H1 (cell line): ENCODE data around the gene SYT2. TPM values are rescaled to one million over a fixed set of nuclear protein-coding genes. Genes with fewer than 3 reads are reported as not detected.
A peak's percentile ranks its signal among the peaks of the same experiment; 100 is the strongest.

ENCODE experiments used
- CTCF ChIA-PET: fragments of 300-600 bp; sonication (Branson Sonifier 250); formaldehyde crosslinking; loops from one replicate; lab custom pipeline; 2021; ENCODE audit not compliant: partially characterized antibody; lab: Charles Lee
- POLR2A ChIA-PET: fragments of 300-600 bp; sonication (Branson Sonifier 250); formaldehyde crosslinking; loops from one replicate; lab custom pipeline; 2021; ENCODE audit warnings: inconsistent platforms; ENCODE audit not compliant: partially characterized antibody; lab: Charles Lee
- DNase-seq, 2 experiments: peaks; one replicate each; pipeline versions ENCODE4 v3.0.0 to v3.0.0-alpha.2; 2010 to 2022; ENCODE audit warnings: low spot score in 2 of 2, low read depth in 1 of 2, mixed read lengths in 1 of 2
- FAIRE-seq: peaks from 2 replicates; lab custom pipeline; 2011; peaks lifted over from hg19 to GRCh38; lab: Jason Lieb, UNC
- H2AFZ ChIP-seq: 2 replicates; pipeline ENCODE4 v1.8.1; 2012; ENCODE audit warnings: low read length, inconsistent platforms
- H2AK5ac ChIP-seq: 2 replicates; pipeline ENCODE4 v1.6.1; 2013; ENCODE audit warnings: low read depth, low read length
- H2BK120ac ChIP-seq: replicated peaks from 2 replicates; pipeline ENCODE3; 2013; ENCODE audit warnings: low read depth, low read length, inconsistent platforms
- H2BK12ac ChIP-seq: 2 replicates; pipeline ENCODE4 v1.6.1; 2013; ENCODE audit warnings: low read depth, low read length
- H2BK15ac ChIP-seq: 2 replicates; pipeline ENCODE4 v1.6.1; 2013; ENCODE audit warnings: low read length
- H2BK20ac ChIP-seq: 2 replicates; pipeline ENCODE4 v1.6.1; 2013; ENCODE audit warnings: low read length
- H2BK5ac ChIP-seq: 2 replicates; pipeline ENCODE4 v1.6.1; 2013; ENCODE audit warnings: low read depth, low read length
- H3K14ac ChIP-seq: 2 replicates; pipeline ENCODE4 v1.6.1; 2013; ENCODE audit warnings: inconsistent platforms; ENCODE audit not compliant: insufficient read length
- H3K18ac ChIP-seq: 2 replicates; pipeline ENCODE4 v1.6.1; 2013; ENCODE audit warnings: low read length; ENCODE audit errors: extremely low read depth
- H3K23ac ChIP-seq: 2 replicates; pipeline ENCODE4 v1.6.1; 2013; ENCODE audit warnings: inconsistent platforms; ENCODE audit not compliant: insufficient read length
- H3K23me2 ChIP-seq: 2 replicates; pipeline ENCODE4 v1.6.1; 2013; ENCODE audit warnings: low read depth, low read length
- H3K27ac ChIP-seq: 2 replicates; pipeline ENCODE4 v1.6.1; 2011; ENCODE audit warnings: low read depth, low read length, inconsistent platforms
- H3K27me3 ChIP-seq, 4 experiments: replicated peaks in 1 of 4; 1 replicate in 1 of 4; 2 replicates in 3 of 4; pipeline versions ENCODE4 v1.6.1 to v1.8.1; 2011 to 2013; ENCODE audit warnings: low read length in 3 of 4, mild to moderate bottlenecking in 3 of 4, inconsistent platforms in 2 of 4, mixed read lengths in 2 of 4, moderate library complexity in 1 of 4; ENCODE audit not compliant: control insufficient read depth in 3 of 4, insufficient read depth in 3 of 4; ENCODE audit errors: extremely low read depth in 1 of 4
- H3K36me3 ChIP-seq, 4 experiments: 2 replicates each; pipeline versions ENCODE4 v1.6.1 to v1.8.1; 2011 to 2013; ENCODE audit warnings: mild to moderate bottlenecking in 4 of 4, low read length in 3 of 4, moderate library complexity in 2 of 4, control low read depth in 1 of 4, inconsistent platforms in 1 of 4; ENCODE audit not compliant: insufficient read depth in 4 of 4, control insufficient read depth in 2 of 4
- H3K4ac ChIP-seq: replicated peaks from 2 replicates; pipeline ENCODE3; 2013; ENCODE audit warnings: low read length, low read depth, mixed read lengths, inconsistent platforms; ENCODE audit not compliant: insufficient read length
- H3K4me1 ChIP-seq, 4 experiments: replicated peaks in 1 of 4; 1 replicate in 1 of 4; 2 replicates in 3 of 4; pipeline versions ENCODE4 v1.6.1 to v1.8.1; 2011 to 2013; ENCODE audit warnings: low read length in 3 of 4, inconsistent platforms in 2 of 4, mixed read lengths in 1 of 4; ENCODE audit not compliant: insufficient read depth in 4 of 4, control insufficient read depth in 3 of 4
- H3K4me2 ChIP-seq, 2 experiments: 2 replicates each; pipeline versions ENCODE4 v1.6.1 to v1.8.1; 2011 to 2013; ENCODE audit warnings: low read depth in 2 of 2, low read length in 2 of 2, control low read depth in 1 of 2, inconsistent platforms in 1 of 2, mild to moderate bottlenecking in 1 of 2; ENCODE audit not compliant: insufficient read depth in 1 of 2
- H3K4me3 ChIP-seq, 4 experiments: fragments of 200-600, 300-600 bp in 1 of 4; sonication (generic), shearing (Covaris generic), sonication (Bioruptor Twin) in 1 of 4; 2 replicates each; pipeline versions ENCODE4 v1.5.1 to v1.8.1; 2011 to 2016; ENCODE audit warnings: low read length in 4 of 4, low read depth in 3 of 4, control low read depth in 2 of 4, inconsistent platforms in 2 of 4, mild to moderate bottlenecking in 2 of 4, mixed read lengths in 1 of 4, moderate library complexity in 1 of 4; ENCODE audit not compliant: insufficient read depth in 2 of 4; ENCODE audit errors: extremely low read depth in 1 of 4
- H3K56ac ChIP-seq: replicated peaks from 2 replicates; pipeline ENCODE3; 2013; ENCODE audit warnings: low read depth, mild to moderate bottlenecking, mixed read lengths, low read length, inconsistent platforms; ENCODE audit not compliant: insufficient read length
- H3K79me1 ChIP-seq: 2 replicates; pipeline ENCODE4 v1.6.1; 2013; ENCODE audit warnings: low read depth, low read length, control low read depth
- H3K79me2 ChIP-seq, 2 experiments: 2 replicates each; pipeline versions ENCODE4 v1.6.1 to v1.8.1; 2012 to 2013; ENCODE audit warnings: low read length in 2 of 2, mild to moderate bottlenecking in 2 of 2, inconsistent platforms in 1 of 2; ENCODE audit not compliant: insufficient read depth in 2 of 2, control insufficient read depth in 1 of 2
- H3K9ac ChIP-seq, 4 experiments: replicated peaks in 1 of 4; 1 replicate in 1 of 4; 2 replicates in 3 of 4; pipeline versions ENCODE4 v1.6.1 to v1.8.1; 2011 to 2013; ENCODE audit warnings: low read depth in 3 of 4, low read length in 3 of 4, control low read depth in 2 of 4, mild to moderate bottlenecking in 2 of 4, moderate library complexity in 2 of 4, inconsistent platforms in 1 of 4; ENCODE audit errors: extremely low read depth in 1 of 4
- H3K9me3 ChIP-seq, 2 experiments: 2 replicates each; pipeline versions ENCODE4 v1.6.1 to v1.8.1; 2012 to 2013; ENCODE audit warnings: mild to moderate bottlenecking in 2 of 2, moderate library complexity in 2 of 2, control low read depth in 1 of 2, inconsistent platforms in 1 of 2, low read depth in 1 of 2, low read length in 1 of 2, mixed read lengths in 1 of 2; ENCODE audit not compliant: insufficient read depth in 2 of 2
- H4K20me1 ChIP-seq, 2 experiments: replicated peaks in 1 of 2; 2 replicates each; pipeline versions ENCODE3 to v1.8.1; 2011 to 2013; ENCODE audit warnings: inconsistent platforms in 2 of 2, low read length in 2 of 2, mild to moderate bottlenecking in 1 of 2; ENCODE audit not compliant: insufficient read depth in 2 of 2, control insufficient read depth in 1 of 2
- H4K5ac ChIP-seq: 2 replicates; pipeline ENCODE4 v1.6.1; 2013; ENCODE audit warnings: low read length, low read depth, mixed read lengths, inconsistent platforms; ENCODE audit not compliant: insufficient read length
- H4K8ac ChIP-seq: 2 replicates; pipeline ENCODE4 v1.8.0; 2013; ENCODE audit warnings: mild to moderate bottlenecking, moderate library complexity, low read length, inconsistent platforms; ENCODE audit not compliant: insufficient read depth; ENCODE audit errors: extremely low read depth
- H4K91ac ChIP-seq: replicated peaks from 2 replicates; pipeline ENCODE3; 2013; ENCODE audit warnings: low read length, mixed read lengths, inconsistent platforms; ENCODE audit not compliant: insufficient read length
- HDAC2 ChIP-seq, 2 experiments: fragments of 300-600 bp in 1 of 2; sonication (generic) in 1 of 2; IDR thresholded peaks; 2 replicates each; pipeline ENCODE4 v1.6.1; 2011 to 2012; ENCODE audit warnings: low read depth in 2 of 2, low read length in 2 of 2, mild to moderate bottlenecking in 2 of 2, moderate library complexity in 2 of 2, borderline replicate concordance in 1 of 2, inconsistent platforms in 1 of 2
- RAD21 ChIP-seq, 2 experiments: IDR thresholded peaks in 1 of 2; conservative IDR thresholded peaks in 1 of 2; 2 replicates each; pipeline ENCODE4 v1.6.1; 2011; ENCODE audit warnings: low read depth in 2 of 2, low read length in 2 of 2, improper control_type of control experiment in 1 of 2, inconsistent platforms in 1 of 2, mild to moderate bottlenecking in 1 of 2, moderate library complexity in 1 of 2
- WGBS, 2 experiments: shearing (Covaris generic) in 1 of 2; methylation state at CpG; one replicate each; pipeline versions ENCODE4 v1.1.6 to v1.1.7; 2013 to 2015; ENCODE audit warnings: low lambda C conversion rate in 2 of 2, mixed read lengths in 2 of 2, inconsistent platforms in 1 of 2, low coverage in 1 of 2, missing lambda C conversion rate in 1 of 2; ENCODE audit not compliant: insufficient replicate concordance in 2 of 2, insufficient coverage in 1 of 2, insufficient read length in 1 of 2; ENCODE audit errors: extremely low coverage in 1 of 2, missing lambda C conversion rate in 1 of 2; 5-methylcytosine and 5-hydroxymethylcytosine counted together
- polyA plus RNA-seq, 7 experiments: library from polyadenylated mRNA; depleted of rRNA in 3 of 7; stranded (reverse) in 5 of 7; unstranded in 2 of 7; fragments of >200 nt in 5 of 7; fragments of 200-250 nt in 2 of 7; gene quantifications; 1 replicate in 5 of 7; 2 replicates in 1 of 7; 4 replicates in 1 of 7; pipeline versions ENCODE4 v1.2.1 to v1.2.3, GENCODE V29; 2011 to 2013; ENCODE audit warnings: missing spikeins in 2 of 7, mixed read lengths in 2 of 7
- total RNA-seq: library from RNA; stranded (reverse); fragmentation: NEBNext Ultra II Directional; extraction: Animal tissue kit (Norgen Biotek cat#: 25700); gene quantifications from 2 replicates; pipeline ENCODE4 v1.2.1, GENCODE V29; 2021
- TF ChIP-seq, protein P1 (sequence below), 3 experiments: IDR thresholded peaks; 1 replicate in 2 of 3; 2 replicates in 1 of 3; pipeline versions ENCODE4 v1.5.1 to v1.6.1; 2011; ENCODE audit warnings: low read length in 3 of 3, mild to moderate bottlenecking in 3 of 3, inconsistent platforms in 2 of 3, low read depth in 1 of 3, moderate library complexity in 1 of 3; ENCODE audit not compliant: insufficient read depth in 1 of 3; ENCODE audit errors: control extremely low read depth in 1 of 3

SYT2 gene
- total and polyA plus RNA-seq, 2 of the 8 experiments (the other 6 are each of a cell fraction or from before 2014, with no cell fraction given), result 2.8 to 11.0 TPM

DNA sequence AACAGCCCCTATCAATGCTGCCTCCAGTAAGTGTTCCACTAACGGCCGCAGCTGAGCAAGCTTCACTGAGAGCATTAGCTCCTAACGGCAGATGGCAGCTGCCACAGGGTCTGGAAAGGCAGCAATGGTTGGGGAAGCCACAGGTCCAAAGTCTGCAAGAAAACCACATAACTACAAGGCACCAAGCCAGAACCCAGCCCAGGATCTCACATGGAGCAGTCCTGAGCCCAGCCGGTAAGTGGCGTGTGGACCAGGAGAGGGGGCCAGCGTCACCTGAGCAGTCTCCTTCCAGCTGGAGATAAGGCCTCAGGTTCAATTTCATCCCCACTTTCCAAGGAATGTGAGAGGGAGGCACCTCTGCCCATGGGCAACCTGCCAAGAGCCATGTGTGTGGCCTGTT lies 13.2 kb downstream of the SYT2 start:
- no peaks in the 10 kb centered on the region; the same call in 1 of the 2 replicates for H3K23me2 ChIP-seq
- TF ChIP-seq, protein P1, sequence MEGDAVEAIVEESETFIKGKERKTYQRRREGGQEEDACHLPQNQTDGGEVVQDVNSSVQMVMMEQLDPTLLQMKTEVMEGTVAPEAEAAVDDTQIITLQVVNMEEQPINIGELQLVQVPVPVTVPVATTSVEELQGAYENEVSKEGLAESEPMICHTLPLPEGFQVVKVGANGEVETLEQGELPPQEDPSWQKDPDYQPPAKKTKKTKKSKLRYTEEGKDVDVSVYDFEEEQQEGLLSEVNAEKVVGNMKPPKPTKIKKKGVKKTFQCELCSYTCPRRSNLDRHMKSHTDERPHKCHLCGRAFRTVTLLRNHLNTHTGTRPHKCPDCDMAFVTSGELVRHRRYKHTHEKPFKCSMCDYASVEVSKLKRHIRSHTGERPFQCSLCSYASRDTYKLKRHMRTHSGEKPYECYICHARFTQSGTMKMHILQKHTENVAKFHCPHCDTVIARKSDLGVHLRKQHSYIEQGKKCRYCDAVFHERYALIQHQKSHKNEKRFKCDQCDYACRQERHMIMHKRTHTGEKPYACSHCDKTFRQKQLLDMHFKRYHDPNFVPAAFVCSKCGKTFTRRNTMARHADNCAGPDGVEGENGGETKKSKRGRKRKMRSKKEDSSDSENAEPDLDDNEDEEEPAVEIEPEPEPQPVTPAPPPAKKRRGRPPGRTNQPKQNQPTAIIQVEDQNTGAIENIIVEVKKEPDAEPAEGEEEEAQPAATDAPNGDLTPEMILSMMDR (IDR thresholded peaks at IDR 0.05; ENCODE audit: control extremely low read depth in 1 of 3, insufficient read depth in 1 of 3, low read depth in 1 of 3, low read length in 3 of 3), result peak; percentile 29 to 50 (median 47)
- TF ChIP-seq RAD21 (IDR thresholded peaks at IDR 0.05 in 1 of 2, conservative IDR thresholded peaks at IDR 0.05 in 1 of 2; ENCODE audit: low read depth in 2 of 2, low read length in 2 of 2), result peak; percentile 41 to 53
- no peak for TF ChIP-seq HDAC2 (IDR thresholded peaks at IDR 0.05; ENCODE audit: borderline replicate concordance in 1 of 2, low read depth in 2 of 2, low read length in 2 of 2)
- TF ChIP-seq, all 59 proteins: peak for 2
- Histone ChIP-seq H3K56ac (no peak overlapping the region), H4K8ac (no peak overlapping the region), H2BK120ac (no peak overlapping the region), H2BK20ac (no peak overlapping the region), H3K79me1 (no peaks in the 10 kb centered on the region; the same call in 1 of the 2 replicates), H3K27me3 (0 out of 7 replicates have a peak, but pooled peaks cover 0 to 1% (median 0%) of the 10 kb centered on the region in 4 experiments), H3K18ac (no peak overlapping the region), H2BK12ac (no peak overlapping the region), H3K27ac (no peak overlapping the region), H3K9me3 (no peaks in the 10 kb centered on the region), H2BK5ac (no peak overlapping the region), H2AK5ac (no peak overlapping the region), H2BK15ac (no peak overlapping the region), H3K14ac (no peak overlapping the region), H3K4me1 (peaks cover 0 to 2% (median 0%) of the 10 kb centered on the region in 4 experiments; a peak in 1 of 7 replicates), H3K23ac (no peak overlapping the region), H4K5ac (no peak overlapping the region), H3K4me3 (no peak overlapping the region), H2AFZ (no peak overlapping the region), H4K91ac (no peak overlapping the region), H4K20me1 (peaks cover 4 to 15% of the 10 kb centered on the region in 2 experiments), H3K36me3 (no peaks in the 10 kb centered on the region), H3K9ac (no peak overlapping the region), H3K79me2 (no peaks in the 10 kb centered on the region; a peak in 1 of 4 replicates), H3K4me2 (no peak overlapping the region), H3K4ac (no peak overlapping the region)
- ChIA-PET CTCF (interaction anchor here (0.8 to 11.3 kb wide), 10 partner anchors 9 to 542 kb away, joined by 3 to 180 read pairs (median 3); partner anchors contain the start of gene SYT2), POLR2A (interaction anchor here (2.0 to 2.5 kb wide), 2 partner anchors 11 to 17 kb away, joined by 5 to 6 read pairs; no protein-coding TSS in a partner anchor)
- no peak for FAIRE-seq
- WGBS, 2 experiments, result 80% methylated on average over 6 of the region's 6 CpGs; no CpG with 5 or more reads in 1 of the 2 experiments
- no peak for DNase-seq
